C4-2B (cell line): Measurements from ENCODE around the gene ADGRV1.
A peak's percentile ranks its signal among the peaks of the same experiment; 100 is the strongest.

Source experiments
- H3K27ac ChIP-seq: fragments of 450-650 bp; 2 replicates; pipeline ENCODE4 v1.5.1; 2017
- ZFX ChIP-seq: fragments of 450-650 bp; IDR thresholded peaks from 2 replicates; pipeline ENCODE4 v1.6.1; 2017
- TF ChIP-seq, protein P1 (sequence below): fragments of 450-650 bp; conservative IDR thresholded peaks from 2 replicates; pipeline ENCODE4 v1.5.1; 2017; ENCODE audit warnings: mild to moderate bottlenecking

ADGRV1 gene

DNA sequence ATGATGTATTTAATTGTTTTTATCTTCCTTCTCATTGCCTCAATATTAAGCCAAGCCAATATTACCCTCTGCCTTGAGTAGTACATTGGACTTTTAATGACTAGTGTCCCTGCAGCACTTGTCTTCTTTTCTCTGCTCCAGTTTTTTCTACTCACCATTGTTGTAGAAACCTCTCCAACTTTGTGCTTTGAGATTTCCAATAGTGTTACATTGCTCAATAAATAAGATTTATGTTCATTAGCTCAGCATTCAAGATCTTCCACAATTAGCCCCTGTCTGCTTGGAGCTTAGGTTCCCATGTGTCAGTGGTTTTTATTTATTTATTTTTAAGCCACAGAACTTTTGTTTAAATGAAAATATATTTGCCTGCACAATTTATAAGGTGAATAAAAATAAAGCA lies 145.3 kb downstream of the ADGRV1 start:
- no peak for TF ChIP-seq ZFX
- TF ChIP-seq, protein P1, sequence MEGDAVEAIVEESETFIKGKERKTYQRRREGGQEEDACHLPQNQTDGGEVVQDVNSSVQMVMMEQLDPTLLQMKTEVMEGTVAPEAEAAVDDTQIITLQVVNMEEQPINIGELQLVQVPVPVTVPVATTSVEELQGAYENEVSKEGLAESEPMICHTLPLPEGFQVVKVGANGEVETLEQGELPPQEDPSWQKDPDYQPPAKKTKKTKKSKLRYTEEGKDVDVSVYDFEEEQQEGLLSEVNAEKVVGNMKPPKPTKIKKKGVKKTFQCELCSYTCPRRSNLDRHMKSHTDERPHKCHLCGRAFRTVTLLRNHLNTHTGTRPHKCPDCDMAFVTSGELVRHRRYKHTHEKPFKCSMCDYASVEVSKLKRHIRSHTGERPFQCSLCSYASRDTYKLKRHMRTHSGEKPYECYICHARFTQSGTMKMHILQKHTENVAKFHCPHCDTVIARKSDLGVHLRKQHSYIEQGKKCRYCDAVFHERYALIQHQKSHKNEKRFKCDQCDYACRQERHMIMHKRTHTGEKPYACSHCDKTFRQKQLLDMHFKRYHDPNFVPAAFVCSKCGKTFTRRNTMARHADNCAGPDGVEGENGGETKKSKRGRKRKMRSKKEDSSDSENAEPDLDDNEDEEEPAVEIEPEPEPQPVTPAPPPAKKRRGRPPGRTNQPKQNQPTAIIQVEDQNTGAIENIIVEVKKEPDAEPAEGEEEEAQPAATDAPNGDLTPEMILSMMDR, result no peak
- no peak overlapping the region for H3K27ac ChIP-seq

DNA sequence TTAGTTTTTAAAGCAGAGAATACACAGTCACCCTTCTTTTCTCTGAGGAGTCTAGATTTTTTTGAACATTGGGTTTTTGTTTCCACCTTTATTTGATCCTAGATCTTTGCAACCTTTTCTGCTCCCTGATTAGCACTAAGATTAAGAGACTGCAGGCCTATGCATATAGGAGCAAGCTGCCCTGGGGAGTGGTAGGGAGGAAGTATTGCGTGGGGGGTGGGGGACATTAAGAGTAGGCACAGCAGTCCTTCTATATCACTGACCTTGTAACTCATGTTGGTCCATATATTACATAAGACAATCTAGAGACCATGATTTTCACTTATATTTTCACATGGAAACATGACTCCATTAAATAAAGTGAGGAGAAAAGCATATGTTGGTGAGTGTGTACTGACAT lies 149.1 kb downstream of the ADGRV1 start:
- TF ChIP-seq, protein P1, result no peak
- no peak for TF ChIP-seq ZFX
- no peak overlapping the region for H3K27ac ChIP-seq

DNA sequence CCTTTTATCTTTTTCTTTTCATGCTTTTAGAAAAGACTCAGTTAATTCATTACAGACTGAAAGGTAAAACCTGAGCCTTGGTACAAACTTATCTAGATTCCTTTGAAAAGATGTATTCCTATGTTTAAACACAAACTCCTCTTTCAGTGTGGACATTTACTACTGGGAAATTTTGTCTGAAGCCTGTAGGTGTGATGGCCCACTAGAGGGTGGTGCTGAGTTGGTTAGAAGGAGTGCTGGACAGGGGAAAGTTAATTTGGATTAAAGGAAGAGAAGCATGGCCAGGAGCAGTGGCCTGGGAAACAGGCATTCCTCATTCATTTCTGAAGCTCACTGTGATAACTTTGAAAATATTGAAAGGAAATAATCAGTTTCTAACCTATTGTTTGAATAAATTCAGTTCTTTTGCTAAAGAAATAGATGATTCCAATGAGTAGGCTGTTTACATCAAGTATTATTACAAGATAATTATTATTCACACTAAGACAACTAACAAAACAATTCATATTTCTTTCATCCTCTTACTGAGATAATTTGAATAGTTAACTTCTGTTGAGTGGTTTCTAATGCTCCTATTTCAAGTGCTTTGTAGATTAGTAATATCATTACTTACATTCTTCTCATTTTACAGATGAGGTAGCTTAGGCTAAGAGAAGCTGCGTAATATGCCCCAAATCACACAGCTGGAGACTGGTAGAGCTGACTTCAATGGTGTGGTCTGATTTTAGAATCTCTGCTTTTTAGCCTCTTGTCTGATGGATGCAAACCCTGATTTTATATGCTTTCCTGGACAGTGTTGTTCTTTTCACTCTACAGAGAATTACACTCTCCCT lies 150.9 kb downstream of the ADGRV1 start:
- TF ChIP-seq, protein P1, result peak; percentile 91
- TF ChIP-seq ZFX, result no peak
- no peak overlapping the region for H3K27ac ChIP-seq

DNA sequence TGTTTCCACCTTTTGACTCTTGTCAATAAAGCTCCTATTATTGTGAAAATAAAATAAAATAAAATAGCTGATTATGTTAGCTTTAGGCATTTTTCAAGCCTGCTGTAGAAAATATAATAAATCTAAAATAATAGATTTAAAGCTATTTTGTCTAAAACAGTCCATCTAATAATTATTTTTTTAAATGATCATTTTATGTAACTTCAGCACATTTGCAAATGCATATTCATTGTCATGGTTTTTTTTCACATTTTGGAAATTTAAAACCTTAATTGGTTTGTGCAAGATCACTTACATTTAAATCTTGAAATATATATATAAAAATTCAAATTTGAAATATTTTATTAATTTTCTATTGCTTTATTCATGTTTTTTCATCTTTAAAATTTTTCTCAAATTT lies 159.8 kb downstream of the ADGRV1 start:
- TF ChIP-seq, protein P1, result no peak
- TF ChIP-seq ZFX, result no peak
- no peak overlapping the region for H3K27ac ChIP-seq

DNA sequence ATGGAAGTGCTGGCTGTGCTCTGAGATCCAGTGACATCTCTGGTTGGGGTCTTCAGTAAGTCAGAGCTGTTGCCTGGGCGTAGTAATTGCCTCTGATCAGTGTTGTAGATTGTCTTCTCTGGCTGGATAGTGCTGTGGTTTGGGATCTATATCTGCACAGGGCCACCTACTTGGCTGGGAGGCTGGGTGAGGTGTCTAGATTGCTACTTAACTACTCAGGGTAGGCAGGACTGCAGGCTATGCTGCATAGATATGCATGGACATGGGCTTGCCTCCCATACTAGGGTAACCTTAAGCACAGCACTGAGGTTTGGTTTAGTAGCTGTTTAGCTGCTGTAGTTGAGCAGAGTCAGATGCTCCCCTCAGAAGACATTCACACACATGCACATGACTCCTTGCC lies 181.0 kb downstream of the ADGRV1 start:
- H3K27ac ChIP-seq, result no peak overlapping the region
- TF ChIP-seq ZFX, result no peak
- TF ChIP-seq, protein P1, result no peak

DNA sequence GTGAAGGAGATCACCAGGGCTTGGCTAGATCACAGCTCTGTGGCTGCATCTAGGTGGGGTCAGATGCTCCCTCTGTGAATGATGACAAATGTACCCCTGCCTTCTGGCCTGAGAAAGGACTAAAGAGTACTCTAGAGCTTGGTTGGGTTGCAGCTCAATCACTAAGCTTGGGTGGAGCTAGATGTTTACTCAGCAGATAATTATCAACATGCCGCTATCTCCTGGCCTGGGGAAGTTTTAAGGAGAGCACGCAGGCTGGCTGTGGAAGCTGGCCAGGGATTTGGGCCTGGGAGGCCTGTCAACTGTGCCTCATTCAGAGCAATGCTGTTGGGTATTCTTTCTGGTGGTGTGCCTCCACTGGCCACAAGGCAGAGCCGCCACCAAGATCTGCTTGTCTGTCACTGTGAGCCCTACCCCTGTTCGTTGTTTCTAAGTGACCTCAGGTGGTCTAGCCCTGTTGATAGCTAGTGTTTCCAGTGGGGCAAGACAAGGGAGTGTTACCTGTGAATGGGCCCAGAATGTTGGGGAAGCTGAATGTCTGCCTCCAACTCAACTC lies 181.7 kb downstream of the ADGRV1 start:
- TF ChIP-seq, protein P1, result no peak
- TF ChIP-seq ZFX, result no peak
- no peak overlapping the region for H3K27ac ChIP-seq

GRCh38 chr5:90741022-90741564 lies 182.5 kb downstream of the ADGRV1 start:
- no peak for TF ChIP-seq ZFX
- TF ChIP-seq, protein P1, result no peak
- no peak overlapping the region for H3K27ac ChIP-seq
